Measurements from ENCODE around the gene PPP1R13B. TPM values are rescaled to one million over a fixed set of nuclear protein-coding genes. Genes with fewer than 3 reads are reported as not detected.

PPP1R13B gene
- total RNA-seq, 1 donor from 2014 or later: 39.8 TPM

- no peak for DNase-seq (ENCODE audit: extremely low read depth, low read depth, low spot score)
Measured at GRCh38 chr14:103716091-103716801, 131.1 kb downstream of the PPP1R13B start.

GRCh38 chr14:103715052-103716000 is 132.0 kb downstream of the PPP1R13B start, which contains the start of the genes XRCC3 and ZFYVE21:
XRCC3 (minus strand) TSS chr14:103715451; CDS start chr14:103711087, 4,364 bp downstream.
ZFYVE21 (plus strand) TSS chr14:103715810; CDS start chr14:103715842, 32 bp downstream.
- DNase-seq (ENCODE audit: extremely low read depth, low read depth, low spot score): peak; percentile 93

- DNase-seq (ENCODE audit: extremely low read depth, low read depth, low spot score): no peak
Measured at GRCh38 chr14:103714063-103714724, 133.2 kb downstream of the PPP1R13B start.

GRCh38 chr14:103713304-103714062 is 133.9 kb downstream of the PPP1R13B start:
- DNase-seq (ENCODE audit: extremely low read depth, low read depth, low spot score): no peak

- no peak for DNase-seq (ENCODE audit: extremely low read depth, low read depth, low spot score)
Measured at GRCh38 chr14:103712633-103713247, 134.6 kb downstream of the PPP1R13B start.

- DNase-seq (ENCODE audit: extremely low read depth, low read depth, low spot score): no peak
Measured at GRCh38 chr14:103711516-103712431, 135.6 kb downstream of the PPP1R13B start.

GRCh38 chr14:103710771-103711377 is 136.5 kb downstream of the PPP1R13B start:
- no peak for DNase-seq (ENCODE audit: extremely low read depth, low read depth, low spot score)

GRCh38 chr14:103709814-103710213 is 137.6 kb downstream of the PPP1R13B start:
- no peak for DNase-seq (ENCODE audit: extremely low read depth, low read depth, low spot score)

- no peak for DNase-seq (ENCODE audit: extremely low read depth, low read depth, low spot score)
Measured at GRCh38 chr14:103708750-103709187, 138.6 kb downstream of the PPP1R13B start.

GRCh38 chr14:103707329-103708263 is 139.8 kb downstream of the PPP1R13B start:
- no peak for DNase-seq (ENCODE audit: extremely low read depth, low read depth, low spot score)

- DNase-seq (ENCODE audit: extremely low read depth, low read depth, low spot score): no peak
Measured at GRCh38 chr14:103706551-103707328, 140.6 kb downstream of the PPP1R13B start.

GRCh38 chr14:103705504-103706284 is 141.7 kb downstream of the PPP1R13B start:
- DNase-seq (ENCODE audit: extremely low read depth, low read depth, low spot score): no peak

GRCh38 chr14:103705118-103705503 is 142.3 kb downstream of the PPP1R13B start:
- peak; percentile 14 for DNase-seq (ENCODE audit: extremely low read depth, low read depth, low spot score)

- DNase-seq (ENCODE audit: extremely low read depth, low read depth, low spot score): no peak
Measured at GRCh38 chr14:103704708-103705107, 142.7 kb downstream of the PPP1R13B start.

All from glomerular endothelial cell (primary cell).